Astrocyte (in vitro differentiated cells and primary cell): Measurements from ENCODE around the gene ZNF844. TPM values are rescaled to one million over a fixed set of nuclear protein-coding genes. Genes with fewer than 3 reads are reported as not detected.

Source experiments
- DNase-seq: peaks from one replicate; pipeline ENCODE4 v3.0.0-alpha.2; 2010; ENCODE audit warnings: low read depth
- FAIRE-seq: peaks from 2 replicates; lab custom pipeline; 2011; peaks lifted over from hg19 to GRCh38; lab: Jason Lieb, UNC
- H2AFZ ChIP-seq: 2 replicates; pipeline ENCODE4 v1.6.0; 2012; ENCODE audit warnings: low read depth, low read length, inconsistent platforms
- H3K27ac ChIP-seq: 2 replicates; pipeline ENCODE4 v1.5.1; 2011; ENCODE audit warnings: low read depth, low read length, inconsistent platforms
- H3K27me3 ChIP-seq: 2 replicates; pipeline ENCODE4 v1.6.0; 2011; ENCODE audit warnings: low read length, inconsistent platforms; ENCODE audit not compliant: insufficient read depth
- H3K36me3 ChIP-seq: 2 replicates; pipeline ENCODE4 v1.5.1; 2011; ENCODE audit warnings: low read length, inconsistent platforms; ENCODE audit not compliant: insufficient read depth
- H3K4me1 ChIP-seq: 2 replicates; pipeline ENCODE4 v1.5.1; 2011; ENCODE audit warnings: low read length, inconsistent platforms; ENCODE audit not compliant: insufficient read depth
- H3K4me2 ChIP-seq: 2 replicates; pipeline ENCODE4 v1.6.0; 2012; ENCODE audit warnings: low read length, inconsistent platforms
- H3K4me3 ChIP-seq: 2 replicates; pipeline ENCODE4 v1.5.1; 2011; ENCODE audit warnings: low read depth, mild to moderate bottlenecking, low read length, inconsistent platforms; ENCODE audit not compliant: insufficient read depth
- H3K79me2 ChIP-seq: 2 replicates; pipeline ENCODE4 v1.6.0; 2012; ENCODE audit warnings: mild to moderate bottlenecking, low read length, inconsistent platforms; ENCODE audit not compliant: insufficient read depth
- H3K9ac ChIP-seq: 2 replicates; pipeline ENCODE4 v1.6.0; 2012; ENCODE audit warnings: mild to moderate bottlenecking, low read length, inconsistent platforms
- H3K9me3 ChIP-seq: 2 replicates; pipeline ENCODE4 v1.5.1; 2012; ENCODE audit warnings: low read depth, mild to moderate bottlenecking, low read length, inconsistent platforms; ENCODE audit not compliant: insufficient read depth
- H4K20me1 ChIP-seq: 2 replicates; pipeline ENCODE4 v1.6.0; 2012; ENCODE audit warnings: low read length, inconsistent platforms; ENCODE audit not compliant: insufficient read depth
- H3K27ac Mint-ChIP-seq: one replicate; pipeline ENCODE4 v1.8.0; 2021; ENCODE audit warnings: mild to moderate bottlenecking, mixed read lengths; ENCODE audit not compliant: unreplicated experiment
- H3K27me3 Mint-ChIP-seq: one replicate; pipeline ENCODE4 v1.8.0; 2021; ENCODE audit warnings: low read depth, mixed read lengths; ENCODE audit not compliant: unreplicated experiment
- H3K36me3 Mint-ChIP-seq: one replicate; pipeline ENCODE4 v1.8.0; 2021; ENCODE audit warnings: low read depth, mixed read lengths; ENCODE audit not compliant: unreplicated experiment
- H3K4me1 Mint-ChIP-seq: one replicate; pipeline ENCODE4 v1.8.0; 2021; ENCODE audit warnings: low read depth, mixed read lengths; ENCODE audit not compliant: unreplicated experiment
- H3K4me3 Mint-ChIP-seq: one replicate; pipeline ENCODE4 v1.8.0; 2021; ENCODE audit warnings: mild to moderate bottlenecking, moderate library complexity, mixed read lengths; ENCODE audit not compliant: unreplicated experiment
- H3K9me3 Mint-ChIP-seq: one replicate; pipeline ENCODE4 v1.8.0; 2021; ENCODE audit warnings: mild to moderate bottlenecking, mixed read lengths; ENCODE audit not compliant: unreplicated experiment
- EZH2 ChIP-seq: IDR thresholded peaks from 2 replicates; pipeline ENCODE4 v1.6.1; 2012; ENCODE audit warnings: mild to moderate bottlenecking, low read length, inconsistent platforms; ENCODE audit not compliant: insufficient read depth
- total RNA-seq: library from RNA; stranded (reverse); gene quantifications from 2 replicates; pipeline ENCODE4 v1.2.1, GENCODE V29; 2021
- TF ChIP-seq, protein P1 (sequence below): IDR thresholded peaks from 2 replicates; pipeline ENCODE4 v1.5.1; 2011; ENCODE audit warnings: low read depth, mild to moderate bottlenecking, inconsistent platforms, low read length, moderate library complexity; ENCODE audit not compliant: insufficient read depth

ZNF844 gene
- total RNA-seq, 1 donor from 2014 or later = not detected

- H3K4me3 ChIP-seq = no peak overlapping the region
- no peak overlapping the region for H3K9ac ChIP-seq
- no peak overlapping the region for H3K4me3 Mint-ChIP-seq
Measured at GRCh38 chr19:12113121-12113520, 48.6 kb downstream of the ZNF844 start.

DNA sequence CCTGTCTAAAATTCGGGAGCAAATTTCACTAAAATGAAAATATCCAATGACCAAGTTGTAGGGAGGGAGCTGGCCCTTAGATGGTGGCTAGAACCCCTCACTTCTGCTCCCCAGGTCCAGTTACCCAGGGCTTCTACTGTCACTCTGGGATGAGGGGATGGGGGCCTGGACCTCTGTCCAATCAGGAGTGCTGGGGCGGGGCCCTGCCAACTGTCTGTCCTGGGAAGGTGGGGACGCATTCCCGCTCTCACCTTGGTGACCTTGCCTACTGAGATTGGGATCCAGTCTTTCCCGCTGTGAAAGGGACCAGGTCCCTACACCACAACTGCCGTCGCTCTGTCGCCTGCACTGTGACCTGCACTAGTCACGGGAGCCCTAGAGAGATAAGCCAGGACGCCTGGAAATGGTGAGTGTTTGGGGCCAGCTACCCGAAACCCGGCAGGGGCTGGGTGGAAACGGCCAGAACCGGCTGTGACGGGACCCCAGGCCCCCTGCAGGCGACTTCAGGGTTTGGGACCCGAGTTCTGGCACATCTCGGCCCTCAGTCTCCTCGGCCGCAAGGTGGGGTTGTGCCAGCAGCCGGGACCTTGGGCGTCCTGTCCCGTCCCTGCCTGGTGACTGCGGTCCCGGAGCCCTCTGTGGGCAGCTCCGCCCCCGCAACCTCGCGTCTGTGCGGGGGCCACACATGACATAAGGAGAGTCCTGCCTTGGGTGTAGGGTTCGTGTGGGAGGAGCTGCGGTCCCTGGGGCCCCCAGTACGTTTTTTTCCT, 52.9 kb downstream of the ZNF844 start:
- no peak for TF ChIP-seq EZH2
- TF ChIP-seq, protein P1, sequence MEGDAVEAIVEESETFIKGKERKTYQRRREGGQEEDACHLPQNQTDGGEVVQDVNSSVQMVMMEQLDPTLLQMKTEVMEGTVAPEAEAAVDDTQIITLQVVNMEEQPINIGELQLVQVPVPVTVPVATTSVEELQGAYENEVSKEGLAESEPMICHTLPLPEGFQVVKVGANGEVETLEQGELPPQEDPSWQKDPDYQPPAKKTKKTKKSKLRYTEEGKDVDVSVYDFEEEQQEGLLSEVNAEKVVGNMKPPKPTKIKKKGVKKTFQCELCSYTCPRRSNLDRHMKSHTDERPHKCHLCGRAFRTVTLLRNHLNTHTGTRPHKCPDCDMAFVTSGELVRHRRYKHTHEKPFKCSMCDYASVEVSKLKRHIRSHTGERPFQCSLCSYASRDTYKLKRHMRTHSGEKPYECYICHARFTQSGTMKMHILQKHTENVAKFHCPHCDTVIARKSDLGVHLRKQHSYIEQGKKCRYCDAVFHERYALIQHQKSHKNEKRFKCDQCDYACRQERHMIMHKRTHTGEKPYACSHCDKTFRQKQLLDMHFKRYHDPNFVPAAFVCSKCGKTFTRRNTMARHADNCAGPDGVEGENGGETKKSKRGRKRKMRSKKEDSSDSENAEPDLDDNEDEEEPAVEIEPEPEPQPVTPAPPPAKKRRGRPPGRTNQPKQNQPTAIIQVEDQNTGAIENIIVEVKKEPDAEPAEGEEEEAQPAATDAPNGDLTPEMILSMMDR = no peak
- Mint-ChIP-seq H3K4me3 (no peak overlapping the region), H3K36me3 (peaks cover 3% of the 10 kb centered on the region), H3K4me1 (no peaks in the 10 kb centered on the region), H3K9me3 (peaks cover 31% of the 10 kb centered on the region), H3K27ac (no peak overlapping the region), H3K27me3 (no peaks in the 10 kb centered on the region)
- Histone ChIP-seq H3K4me3 (no peak overlapping the region), H3K4me2 (no peak overlapping the region), H2AFZ (no peak overlapping the region), H3K27ac (no peak overlapping the region), H3K36me3 (no peaks in the 10 kb centered on the region), H3K4me1 (no peaks in the 10 kb centered on the region), H4K20me1 (no peaks in the 10 kb centered on the region), H3K9me3 (peaks cover 26% of the 10 kb centered on the region), H3K9ac (no peak overlapping the region), H3K27me3 (no peaks in the 10 kb centered on the region), H3K79me2 (no peaks in the 10 kb centered on the region)
- DNase-seq (no peak), FAIRE-seq (no peak)

More at GRCh38 chr19:12113121-12113520, 48.6 kb downstream of the ZNF844 start:
- no peak overlapping the region for H3K27ac ChIP-seq
- H2AFZ ChIP-seq = no peak overlapping the region
- Mint-ChIP-seq H3K36me3 (no peaks in the 10 kb centered on the region), H3K27me3 (no peaks in the 10 kb centered on the region), H3K4me1 (no peaks in the 10 kb centered on the region), H3K9me3 (peaks cover 37% of the 10 kb centered on the region), H3K27ac (no peak overlapping the region)
- H3K27me3 ChIP-seq = no peaks in the 10 kb centered on the region
- H4K20me1 ChIP-seq = no peaks in the 10 kb centered on the region
- FAIRE-seq (no peak), DNase-seq (no peak)
- peaks cover 47% of the 10 kb centered on the region for H3K9me3 ChIP-seq
- no peaks in the 10 kb centered on the region for H3K4me1 ChIP-seq
- H3K79me2 ChIP-seq = no peaks in the 10 kb centered on the region
- no peak overlapping the region for H3K4me2 ChIP-seq
- peaks cover 5% of the 10 kb centered on the region for H3K36me3 ChIP-seq
- TF ChIP-seq, protein P1 = no peak
- TF ChIP-seq EZH2 = no peak

DNA sequence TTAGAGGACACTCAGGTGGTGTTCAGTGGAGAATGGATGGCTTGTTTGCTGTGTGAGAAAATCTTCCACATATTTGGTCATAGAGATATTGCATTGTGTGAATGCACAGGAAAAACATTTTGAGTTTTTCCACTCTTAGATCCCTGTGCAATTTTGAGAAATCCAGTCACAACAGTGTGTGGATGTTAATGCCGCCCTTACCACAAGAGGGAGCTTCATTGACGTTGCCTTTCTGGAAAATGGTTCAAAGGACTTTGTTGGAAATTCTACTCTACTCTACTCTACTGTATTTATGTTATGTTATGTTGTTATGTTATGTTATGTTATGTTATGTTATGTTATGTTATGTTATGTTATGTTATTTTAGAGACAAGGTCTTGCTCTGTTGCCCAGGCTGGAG, 62.2 kb downstream of the ZNF844 start:
- H3K4me1 Mint-ChIP-seq = no peaks in the 10 kb centered on the region
- Histone ChIP-seq H3K9ac (no peak overlapping the region), H3K4me1 (no peaks in the 10 kb centered on the region), H4K20me1 (no peaks in the 10 kb centered on the region), H2AFZ (no peak overlapping the region), H3K9me3 (peaks cover 10% of the 10 kb centered on the region), H3K4me3 (no peak overlapping the region), H3K4me2 (no peak overlapping the region), H3K27me3 (no peaks in the 10 kb centered on the region), H3K36me3 (no peaks in the 10 kb centered on the region), H3K79me2 (no peaks in the 10 kb centered on the region), H3K27ac (no peak overlapping the region)
- no peak overlapping the region for H3K4me3 Mint-ChIP-seq
- no peaks in the 10 kb centered on the region for H3K27me3 Mint-ChIP-seq
- no peak overlapping the region for H3K27ac Mint-ChIP-seq
- peaks cover 21% of the 10 kb centered on the region for H3K36me3 Mint-ChIP-seq
- H3K9me3 Mint-ChIP-seq = peaks cover 32% of the 10 kb centered on the region
- no peak for FAIRE-seq
- TF ChIP-seq, protein P1 = peak; percentile 12
- no peak for TF ChIP-seq EZH2
- DNase-seq = no peak
